Heart left ventricle (tissue), 13 donors: ENCODE results near the gene STK17B.

Source experiments
- POLR2A ChIP-seq, 2 donors: fragments of 450-650 bp; IDR thresholded peaks; one replicate each; pipeline ENCODE4 v1.6.1; 2017; ENCODE audit warnings: antibody characterized with exemption in 2 of 2, mild to moderate bottlenecking in 2 of 2, moderate library complexity in 2 of 2
- TF ChIP-seq, protein P1 (sequence below), 12 donors: fragments of 200-600 bp; sonication (generic) in 4 of 12; IDR thresholded peaks; one replicate each; pipeline versions ENCODE4 v1.5.0 to v1.8.0; 2018 to 2022; ENCODE audit warnings: antibody characterized with exemption in 12 of 12, mild to moderate bottlenecking in 5 of 12
- donor health status: ischemic (EF 13 %, LVEDD 7.1; RV severe dilation, severe dysfunction).
- donor health status: DM: no; HTN: yes; CAD: no.
- donor health status: DM: no; HTN: no; CAD: no.
- donor health status: ischemic (EF 25% LVEDD 6.9; RV normal size, moderate dysfunction).
- donor health status: ischemic (EF 25% LVEDD 5.7; RV mildly dilated, moderate dysfunction).
- donor health status: ischemic (EF 35%, LVEDD 5.7; RV mildly dilated, moderate dysfunction).
- donor health status: nonischemic (EF 11% LVEDD 7.7; RV severe dilation, severe dysfunction).
- donor health status: DM: yes; HTN: yes; CAD: no.
- donor health status: PGD.
- donor health status: ischemic (EF 29% LVEDD 5.4; RV normal size, mild dysfunction).
- donor health status: nonischemic (EF 23%, LVEDD 6.1; RV moderate dilation, normal function).

DNA sequence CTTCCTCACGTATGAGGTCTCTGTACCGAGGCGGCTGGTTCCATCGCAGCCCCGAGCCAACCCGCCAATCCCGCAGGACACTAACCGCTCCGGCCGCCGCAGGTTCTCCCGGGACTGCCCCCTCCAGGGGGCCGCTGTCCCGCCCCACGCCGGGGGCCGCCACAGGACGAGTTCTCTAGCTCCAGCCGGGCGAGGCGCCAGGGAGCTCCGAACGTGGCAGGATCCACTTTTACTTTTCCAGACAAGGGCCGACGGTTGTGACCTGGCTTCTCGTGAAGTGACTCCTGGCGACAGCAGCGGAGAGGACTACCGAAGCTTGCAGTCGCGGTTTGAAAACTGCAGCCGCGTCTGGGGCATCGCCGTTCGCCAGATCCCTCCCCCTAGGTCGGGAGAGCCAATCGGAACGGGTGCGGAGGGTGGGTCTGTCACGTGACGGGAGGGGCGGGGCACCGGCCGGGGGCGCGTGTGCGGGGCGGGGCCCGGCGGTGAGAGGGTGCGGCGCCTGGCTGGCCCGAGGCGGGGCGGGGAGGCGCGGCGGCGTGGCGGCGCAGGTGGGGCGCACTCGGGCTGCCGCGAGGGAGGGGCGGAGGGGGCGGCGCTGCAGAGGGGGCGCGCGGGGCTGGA lies at the start of gene STK17B:
- TF ChIP-seq, protein P1, sequence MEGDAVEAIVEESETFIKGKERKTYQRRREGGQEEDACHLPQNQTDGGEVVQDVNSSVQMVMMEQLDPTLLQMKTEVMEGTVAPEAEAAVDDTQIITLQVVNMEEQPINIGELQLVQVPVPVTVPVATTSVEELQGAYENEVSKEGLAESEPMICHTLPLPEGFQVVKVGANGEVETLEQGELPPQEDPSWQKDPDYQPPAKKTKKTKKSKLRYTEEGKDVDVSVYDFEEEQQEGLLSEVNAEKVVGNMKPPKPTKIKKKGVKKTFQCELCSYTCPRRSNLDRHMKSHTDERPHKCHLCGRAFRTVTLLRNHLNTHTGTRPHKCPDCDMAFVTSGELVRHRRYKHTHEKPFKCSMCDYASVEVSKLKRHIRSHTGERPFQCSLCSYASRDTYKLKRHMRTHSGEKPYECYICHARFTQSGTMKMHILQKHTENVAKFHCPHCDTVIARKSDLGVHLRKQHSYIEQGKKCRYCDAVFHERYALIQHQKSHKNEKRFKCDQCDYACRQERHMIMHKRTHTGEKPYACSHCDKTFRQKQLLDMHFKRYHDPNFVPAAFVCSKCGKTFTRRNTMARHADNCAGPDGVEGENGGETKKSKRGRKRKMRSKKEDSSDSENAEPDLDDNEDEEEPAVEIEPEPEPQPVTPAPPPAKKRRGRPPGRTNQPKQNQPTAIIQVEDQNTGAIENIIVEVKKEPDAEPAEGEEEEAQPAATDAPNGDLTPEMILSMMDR (IDR thresholded peaks at IDR 0.05) = peak in 3 of 12 donors; percentile 5 to 28 (median 14)
- TF ChIP-seq POLR2A (IDR thresholded peaks at IDR 0.05) = peak; percentile 17 to 85
